ENCODE results near the gene MYOM1. TPM values are rescaled to one million over a fixed set of nuclear protein-coding genes. Genes with fewer than 3 reads are reported as not detected.
"Not testable (repeated sequence)": the region's sequence is repeated elsewhere in the genome, so short reads cannot be mapped to it uniquely, and the experiment has no call there.

MYOM1 gene
- total RNA-seq, 2 donors from 2014 or later: 0.52 to 2.0 TPM

- no peaks in the 10 kb centered on the region for H3K36me3 Mint-ChIP-seq (ENCODE audit: low read depth)
- H3K4me3 Mint-ChIP-seq: no peak overlapping the region
- peaks cover 8% of the 10 kb centered on the region for H3K4me1 Mint-ChIP-seq
- H3K9me3 Mint-ChIP-seq: no peaks in the 10 kb centered on the region
- H3K27ac Mint-ChIP-seq: peak overlapping the region; percentile 36
- H3K27me3 Mint-ChIP-seq: no peaks in the 10 kb centered on the region
- ATAC-seq (replicated peaks): no peak
Measured at GRCh38 chr18:3238742-3239141, 19.0 kb upstream of the MYOM1 start.

- ATAC-seq (replicated peaks): no peak
- Mint-ChIP-seq H3K27me3 (no peaks in the 10 kb centered on the region), H3K9me3 (no peaks in the 10 kb centered on the region)
Measured at GRCh38 chr18:3236470-3236869, 16.7 kb upstream of the MYOM1 start.

DNA sequence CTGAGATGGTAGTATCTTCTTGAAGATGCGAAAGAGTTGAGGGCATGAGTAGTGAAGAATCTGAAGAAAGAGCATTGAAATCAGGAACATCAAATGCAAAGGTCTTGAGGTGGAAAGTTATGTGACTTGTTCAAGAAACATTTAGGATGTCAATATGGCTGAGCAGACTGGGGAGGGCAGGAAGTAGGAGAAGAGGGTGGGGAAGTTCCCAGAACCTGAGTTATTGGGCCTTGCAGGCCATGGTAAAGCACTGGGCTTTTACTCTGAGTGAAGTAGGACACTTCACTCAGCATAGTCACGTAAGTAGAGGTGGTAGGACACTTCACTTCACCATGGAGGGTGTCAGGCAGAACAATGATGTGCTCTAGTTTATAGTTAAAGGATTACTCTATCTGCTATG is 16.1 kb upstream of the MYOM1 start:
- H3K27ac Mint-ChIP-seq: no peak overlapping the region
- ATAC-seq (replicated peaks): no peak
- H3K27me3 Mint-ChIP-seq: no peaks in the 10 kb centered on the region
- no peaks in the 10 kb centered on the region for H3K36me3 Mint-ChIP-seq (ENCODE audit: low read depth)
- no peaks in the 10 kb centered on the region for H3K9me3 Mint-ChIP-seq
- peaks cover 8% of the 10 kb centered on the region for H3K4me1 Mint-ChIP-seq
- H3K4me3 Mint-ChIP-seq: no peak overlapping the region

More at GRCh38 chr18:3236470-3236869, 16.7 kb upstream of the MYOM1 start:
- no peaks in the 10 kb centered on the region for H3K36me3 Mint-ChIP-seq (ENCODE audit: low read depth)
- H3K4me3 Mint-ChIP-seq: no peak overlapping the region
- no peak overlapping the region for H3K27ac Mint-ChIP-seq
- H3K4me1 Mint-ChIP-seq: peaks cover 8% of the 10 kb centered on the region

GRCh38 chr18:3234457-3234856 is 14.7 kb upstream of the MYOM1 start:
- Mint-ChIP-seq H3K4me3 (no peak overlapping the region), H3K9me3 (no peaks in the 10 kb centered on the region), H3K4me1 (peaks cover 8% of the 10 kb centered on the region), H3K27me3 (no peaks in the 10 kb centered on the region), H3K27ac (no peak overlapping the region), H3K36me3 (ENCODE audit: low read depth) (no peaks in the 10 kb centered on the region)
- no peak for ATAC-seq (replicated peaks)

DNA sequence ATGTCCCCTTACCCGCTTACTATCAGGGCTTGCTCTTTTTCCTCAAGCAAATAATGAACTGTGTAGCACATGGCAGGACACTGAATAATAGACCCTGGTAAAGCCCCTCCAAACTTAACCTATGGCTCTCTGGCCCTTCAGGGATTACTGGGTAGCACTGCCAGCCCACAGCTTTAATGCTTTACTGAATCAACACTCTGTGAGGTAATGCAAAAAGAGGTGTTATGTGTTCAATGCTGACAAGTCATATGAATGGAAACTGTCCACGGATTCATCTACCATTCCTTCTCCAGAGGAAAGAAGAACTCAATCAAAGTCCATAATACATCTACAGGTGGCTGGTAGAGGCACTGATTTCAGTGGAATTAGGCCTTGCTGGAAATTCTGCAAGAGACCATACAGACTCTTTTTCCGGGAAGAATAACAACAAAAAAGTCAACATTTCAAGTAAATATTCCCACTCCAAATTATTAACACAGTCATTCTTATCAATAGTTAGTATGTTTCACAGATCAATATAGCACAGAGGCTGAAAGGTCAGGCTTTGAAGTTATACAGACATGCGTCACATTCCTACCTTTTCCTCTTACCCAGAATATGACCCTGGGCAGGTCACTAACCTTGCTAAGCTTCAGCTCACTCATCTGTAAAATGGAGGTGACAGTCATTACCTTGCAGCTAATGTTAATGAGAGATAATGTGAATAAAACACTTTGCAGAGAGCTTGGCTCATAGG is 13.8 kb upstream of the MYOM1 start:
- Mint-ChIP-seq H3K27ac (no peak overlapping the region), H3K36me3 (ENCODE audit: low read depth) (no peaks in the 10 kb centered on the region)
- ATAC-seq (replicated peaks): no peak

DNA sequence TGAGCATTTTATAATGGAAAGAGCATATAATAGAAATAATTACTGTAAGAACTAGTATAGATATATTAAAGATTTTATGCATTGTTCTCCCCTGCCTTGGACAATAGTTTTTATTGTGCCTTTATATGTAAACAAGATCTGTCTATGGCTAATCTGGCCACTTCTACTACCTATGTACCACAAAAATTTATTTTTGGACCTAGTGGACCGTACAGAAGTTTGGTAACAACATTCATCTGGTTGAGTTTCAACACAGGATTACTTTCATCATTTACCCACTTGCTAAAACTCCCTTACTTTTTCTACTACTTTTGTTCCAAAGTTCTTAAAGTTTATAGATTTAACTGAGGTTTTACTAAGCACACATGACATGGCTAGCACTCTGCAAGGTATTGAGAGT is 13.2 kb upstream of the MYOM1 start:
- H3K36me3 Mint-ChIP-seq (ENCODE audit: low read depth): no peaks in the 10 kb centered on the region
- ATAC-seq (replicated peaks): no peak
- H3K4me1 Mint-ChIP-seq: no peaks in the 10 kb centered on the region
- no peaks in the 10 kb centered on the region for H3K27me3 Mint-ChIP-seq
- no peaks in the 10 kb centered on the region for H3K9me3 Mint-ChIP-seq
- no peak overlapping the region for H3K4me3 Mint-ChIP-seq
- H3K27ac Mint-ChIP-seq: no peak overlapping the region

More for the DNA sequence above, 13.8 kb upstream of the MYOM1 start:
- H3K4me3 Mint-ChIP-seq: no peak overlapping the region
- H3K9me3 Mint-ChIP-seq: no peaks in the 10 kb centered on the region
- H3K4me1 Mint-ChIP-seq: peaks cover 1% of the 10 kb centered on the region
- H3K27me3 Mint-ChIP-seq: no peaks in the 10 kb centered on the region

- H3K36me3 Mint-ChIP-seq (ENCODE audit: low read depth): no peaks in the 10 kb centered on the region
- ATAC-seq (replicated peaks): no peak
- no peak overlapping the region for H3K4me3 Mint-ChIP-seq
- no peaks in the 10 kb centered on the region for H3K27me3 Mint-ChIP-seq
- H3K27ac Mint-ChIP-seq: no peak overlapping the region
- H3K4me1 Mint-ChIP-seq: no peaks in the 10 kb centered on the region
- H3K9me3 Mint-ChIP-seq: no peaks in the 10 kb centered on the region
Measured at GRCh38 chr18:3230401-3231334, 10.9 kb upstream of the MYOM1 start.

GRCh38 chr18:3226048-3226447 is 6.3 kb upstream of the MYOM1 start:
- Mint-ChIP-seq H3K27ac (no peak overlapping the region), H3K9me3 (no peaks in the 10 kb centered on the region), H3K27me3 (no peaks in the 10 kb centered on the region), H3K4me3 (no peak overlapping the region), H3K4me1 (peaks cover 5% of the 10 kb centered on the region), H3K36me3 (ENCODE audit: low read depth) (no peaks in the 10 kb centered on the region)
- ATAC-seq (replicated peaks): no peak

GRCh38 chr18:3225588-3225987 is 5.8 kb upstream of the MYOM1 start:
- ATAC-seq (replicated peaks): no peak
- Mint-ChIP-seq H3K27ac (no peak overlapping the region), H3K36me3 (ENCODE audit: low read depth) (no peaks in the 10 kb centered on the region), H3K27me3 (no peaks in the 10 kb centered on the region), H3K4me3 (no peak overlapping the region), H3K9me3 (no peaks in the 10 kb centered on the region), H3K4me1 (peaks cover 5% of the 10 kb centered on the region)

DNA sequence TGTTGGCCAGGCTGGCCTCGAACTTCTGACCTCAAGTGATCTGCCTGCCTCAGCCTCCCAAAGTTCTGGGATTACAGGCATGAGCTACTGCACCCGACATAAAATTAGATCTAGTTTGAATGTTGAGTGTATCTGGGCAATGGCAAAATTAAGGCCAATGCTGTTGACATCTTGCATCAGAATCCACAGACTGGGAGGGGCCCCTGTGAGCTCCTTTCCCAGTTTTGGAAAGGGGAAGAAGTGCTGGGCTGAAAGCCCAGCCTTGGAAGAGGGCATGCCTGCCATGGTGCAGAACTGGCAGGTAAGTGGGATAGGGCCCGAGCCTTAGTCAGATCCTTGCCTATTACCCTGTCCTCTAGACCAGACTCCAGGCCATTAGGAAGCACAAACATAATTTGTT is 4.5 kb upstream of the MYOM1 start:
- no peaks in the 10 kb centered on the region for H3K9me3 Mint-ChIP-seq
- H3K4me3 Mint-ChIP-seq: no peak overlapping the region
- no peaks in the 10 kb centered on the region for H3K36me3 Mint-ChIP-seq (ENCODE audit: low read depth)
- no peaks in the 10 kb centered on the region for H3K27me3 Mint-ChIP-seq
- no peak overlapping the region for H3K27ac Mint-ChIP-seq
- no peak for ATAC-seq (replicated peaks)
- peaks cover 10% of the 10 kb centered on the region for H3K4me1 Mint-ChIP-seq

- no peak overlapping the region for H3K27ac Mint-ChIP-seq
- H3K4me3 Mint-ChIP-seq: no peak overlapping the region
- no peaks in the 10 kb centered on the region for H3K9me3 Mint-ChIP-seq
- peaks cover 10% of the 10 kb centered on the region for H3K4me1 Mint-ChIP-seq
- ATAC-seq (replicated peaks): peak; percentile 84
- no peaks in the 10 kb centered on the region for H3K36me3 Mint-ChIP-seq (ENCODE audit: low read depth)
- no peaks in the 10 kb centered on the region for H3K27me3 Mint-ChIP-seq
Measured at GRCh38 chr18:3223356-3223755, 3.6 kb upstream of the MYOM1 start.

DNA sequence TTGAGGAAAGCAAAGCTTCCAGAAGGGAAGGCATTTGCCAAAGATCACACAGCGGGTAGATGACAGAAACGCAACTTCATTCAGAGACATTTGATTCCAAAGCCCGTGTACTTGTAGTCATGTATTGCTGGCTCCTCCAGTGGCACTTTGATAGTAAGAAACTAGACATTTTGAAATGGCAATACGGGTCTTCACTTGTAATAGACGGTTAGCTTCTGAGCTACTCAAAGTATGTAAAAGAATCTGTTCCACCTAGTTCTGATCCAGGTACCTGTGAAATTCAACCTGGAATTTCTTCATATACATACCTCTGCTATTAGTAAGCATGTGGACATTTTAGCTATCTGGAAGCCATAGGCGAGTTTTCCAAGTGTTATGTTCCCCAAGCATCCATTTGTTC is 1.7 kb upstream of the MYOM1 start:
- ATAC-seq (replicated peaks): no peak
- no peak overlapping the region for H3K27ac Mint-ChIP-seq
- H3K27me3 Mint-ChIP-seq: no peaks in the 10 kb centered on the region
- H3K36me3 Mint-ChIP-seq (ENCODE audit: low read depth): no peaks in the 10 kb centered on the region
- no peaks in the 10 kb centered on the region for H3K9me3 Mint-ChIP-seq
- H3K4me3 Mint-ChIP-seq: no peak overlapping the region
- peaks cover 10% of the 10 kb centered on the region for H3K4me1 Mint-ChIP-seq

- ATAC-seq (replicated peaks); H3K9me3 Mint-ChIP-seq; H3K27me3 Mint-ChIP-seq; H3K36me3 Mint-ChIP-seq (ENCODE audit: low read depth); H3K4me3 Mint-ChIP-seq; H3K27ac Mint-ChIP-seq: not testable (repeated sequence)
- H3K4me1 Mint-ChIP-seq: peaks cover 10% of the 10 kb centered on the region
Measured at GRCh38 chr18:3220868-3221267, 1.1 kb upstream of the MYOM1 start.

DNA sequence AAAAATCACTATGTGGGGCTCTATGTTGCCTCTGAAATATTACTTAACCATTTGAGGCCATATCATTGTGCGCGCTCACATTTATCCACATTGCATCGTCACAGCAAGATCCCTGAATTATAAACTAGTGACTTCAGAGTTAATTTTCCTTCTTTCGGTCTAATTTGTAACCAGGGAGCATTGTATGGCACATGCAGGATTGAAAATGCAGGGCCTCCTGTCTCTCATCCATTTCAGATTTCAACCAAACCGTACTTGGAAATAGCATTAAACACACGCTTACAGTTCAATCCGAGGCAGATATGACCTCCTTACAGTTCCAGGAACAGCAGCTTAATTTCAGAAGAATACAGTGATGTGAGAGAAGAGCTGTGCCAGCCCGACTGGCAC is 532 bp downstream of the MYOM1 start:
- Mint-ChIP-seq H3K27ac (no peak overlapping the region), H3K36me3 (ENCODE audit: low read depth) (no peaks in the 10 kb centered on the region), H3K27me3 (no peaks in the 10 kb centered on the region), H3K9me3 (no peaks in the 10 kb centered on the region), H3K4me1 (peaks cover 10% of the 10 kb centered on the region), H3K4me3 (peak overlapping the region; percentile 17)
- peak; percentile 26 for ATAC-seq (replicated peaks)

DNA sequence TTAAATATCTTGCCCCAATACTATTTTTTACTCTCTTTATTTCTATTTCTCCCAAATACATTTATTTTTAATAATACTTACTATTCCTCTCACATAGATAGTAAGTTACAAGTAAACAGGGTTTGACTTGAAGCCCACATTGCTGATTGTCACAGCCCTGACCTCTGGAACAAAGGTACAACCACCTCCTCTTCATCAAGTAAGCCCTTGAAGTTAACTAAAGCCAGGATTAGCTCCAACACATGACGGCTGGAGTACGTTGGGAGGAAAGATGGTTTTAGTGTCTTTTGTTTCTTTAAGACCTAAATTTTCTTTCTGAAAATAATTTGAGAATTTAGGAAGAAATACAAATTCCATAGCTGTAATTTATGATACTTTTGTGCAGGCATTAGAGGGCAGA is 949 bp downstream of the MYOM1 start:
- Mint-ChIP-seq H3K27ac (no peak overlapping the region), H3K4me1 (peaks cover 10% of the 10 kb centered on the region), H3K36me3 (ENCODE audit: low read depth) (no peaks in the 10 kb centered on the region), H3K4me3 (no peak overlapping the region), H3K27me3 (no peaks in the 10 kb centered on the region), H3K9me3 (no peaks in the 10 kb centered on the region)
- no peak for ATAC-seq (replicated peaks)

Data from activated T-helper 17 cell treated with anti-CD3 and anti-CD28 coated beads, Interleukin-2, amount 50 U/mL, for 72 hours (primary cell).